AG04450 (cell line): ENCODE measurements around the gene BPIFB1. TPM values are rescaled to one million over a fixed set of nuclear protein-coding genes. Genes with fewer than 3 reads are reported as not detected.

Experiments used
- CTCF ChIA-PET: fragments of 300-600, 350-600 bp; formaldehyde crosslinking; extraction: SDS; loops from one replicate; lab custom pipeline; 2022; ENCODE audit warnings: antibody characterized with exemption, inconsistent platforms; lab: Charles Lee
- POLR2A ChIA-PET: fragments of 350-600 bp; formaldehyde crosslinking; extraction: SDS; loops from one replicate; lab custom pipeline; 2021; ENCODE audit warnings: antibody characterized with exemption, inconsistent platforms; lab: Yijun Ruan, JAX
- DNase-seq: peaks from one replicate; pipeline ENCODE4 v3.0.0-alpha.2; 2011; ENCODE audit warnings: low read depth, low spot score
- H3K27ac ChIP-seq: one replicate; pipeline ENCODE4 v1.5.1; 2012; ENCODE audit warnings: low read depth, low read length, control low read depth
- H3K27me3 ChIP-seq: one replicate; pipeline ENCODE4 v1.6.0; 2012; ENCODE audit warnings: low read length; ENCODE audit not compliant: control insufficient read depth, insufficient read depth
- H3K4me3 ChIP-seq: 2 replicates; pipeline ENCODE4 v1.5.1; 2011; ENCODE audit warnings: mild to moderate bottlenecking, low read depth, low read length, control low read depth
- H3K9me3 ChIP-seq: 2 replicates; pipeline ENCODE4 v1.5.1; 2012; ENCODE audit warnings: low read length; ENCODE audit not compliant: control insufficient read depth, insufficient read depth
- CTCF ChIP-seq: IDR thresholded peaks from 2 replicates; pipeline ENCODE4 v1.5.1; 2011; ENCODE audit warnings: low read depth, low read length, control low read depth, inconsistent platforms
- polyA plus RNA-seq: library from polyadenylated mRNA; depleted of rRNA; stranded (reverse); fragments of >200 nt; gene quantifications from 2 replicates; pipeline ENCODE4 v1.2.3, GENCODE V29; 2011

BPIFB1 gene
- polyA plus RNA-seq, 1 experiment, result not detected

GRCh38 chr20:33279261-33279910 lies 3.6 kb upstream of the BPIFB1 start:
- Histone ChIP-seq H3K27ac (no peak overlapping the region), H3K9me3 (no peaks in the 10 kb centered on the region), H3K4me3 (no peak overlapping the region), H3K27me3 (peaks cover 14% of the 10 kb centered on the region)
- CTCF ChIA-PET, result no interaction called here
- POLR2A ChIA-PET, result no interaction called here
- TF ChIP-seq CTCF, result no peak
- DNase-seq, result no peak

- Histone ChIP-seq H3K9me3 (no peaks in the 10 kb centered on the region), H3K4me3 (no peak overlapping the region), H3K27ac (no peak overlapping the region), H3K27me3 (peaks cover 18% of the 10 kb centered on the region)
- DNase-seq, result no peak
- POLR2A ChIA-PET, result no interaction called here
- TF ChIP-seq CTCF, result no peak
- CTCF ChIA-PET, result no interaction called here
Observed at GRCh38 chr20:33280000-33280680, 2.9 kb upstream of the BPIFB1 start.

- CTCF ChIA-PET, result no interaction called here
- H3K4me3 ChIP-seq, result no peak overlapping the region
- DNase-seq, result no peak
- H3K27me3 ChIP-seq, result peaks cover 18% of the 10 kb centered on the region
- no peak overlapping the region for H3K27ac ChIP-seq
- POLR2A ChIA-PET, result no interaction called here
- no peak for TF ChIP-seq CTCF
- H3K9me3 ChIP-seq, result no peaks in the 10 kb centered on the region
Observed at GRCh38 chr20:33280775-33281174, 2.2 kb upstream of the BPIFB1 start.

GRCh38 chr20:33281550-33282146 lies 1.4 kb upstream of the BPIFB1 start:
- no peak for DNase-seq
- no peak overlapping the region for H3K27ac ChIP-seq
- no peaks in the 10 kb centered on the region for H3K9me3 ChIP-seq
- ChIA-PET POLR2A (no interaction called here), CTCF (interaction anchor here (1.2 kb wide), 1 partner anchor 10 kb away, joined by 3 read pairs; no protein-coding TSS in a partner anchor)
- no peak for TF ChIP-seq CTCF
- H3K4me3 ChIP-seq, result no peak overlapping the region
- peaks cover 12% of the 10 kb centered on the region for H3K27me3 ChIP-seq
